Stimulated activated CD4-positive, alpha-beta T cell treated with anti-CD3 and anti-CD28 coated beads, Interleukin-15, amount 100 ng/mL, for 24 hours (primary cell): ENCODE data around the gene FAM50A.
"Not testable (repeated sequence)": the region's sequence is repeated elsewhere in the genome, so short reads cannot be mapped to it uniquely, and the experiment has no call there.

Experiments
- DNase-seq: peaks from one replicate; pipeline ENCODE4 v3.0.0-alpha.2; 2020

FAM50A gene

GRCh38 chrX:154443992-154444754, at the start of gene FAM50A:
Gene FAM50A (plus strand): TSS chrX:154444141. CDS start chrX:154444236, 95 bp downstream.
- peak; percentile 81 for DNase-seq

- DNase-seq = not testable (repeated sequence)
These were observed 47.6 kb upstream of the FAM50A start for GRCh38 chrX:154396363-154396762.

GRCh38 chrX:154396973-154397887, 46.7 kb upstream of the FAM50A start:
- peak; percentile 84 for DNase-seq

- peak; percentile 92 for DNase-seq
These were observed 45.9 kb upstream of the FAM50A start, which contains the start of gene RPL10 for GRCh38 chrX:154397888-154398667. Gene RPL10 (plus strand): TSS chrX:154398377. CDS start chrX:154398520, 143 bp downstream.

- DNase-seq = peak; percentile 81
These were observed 45.0 kb upstream of the FAM50A start for GRCh38 chrX:154398668-154399526.

GRCh38 chrX:154399527-154400368, 44.2 kb upstream of the FAM50A start:
- DNase-seq = peak; percentile 48

- DNase-seq = not testable (repeated sequence)
These were observed 43.5 kb upstream of the FAM50A start for GRCh38 chrX:154400369-154400817.

GRCh38 chrX:154401045-154401799, 42.7 kb upstream of the FAM50A start:
- DNase-seq = peak; percentile 52

GRCh38 chrX:154401918-154402621, 41.9 kb upstream of the FAM50A start:
- DNase-seq = peak; percentile 34

- peak; percentile 27 for DNase-seq
These were observed 41.3 kb upstream of the FAM50A start for GRCh38 chrX:154402622-154403127.

GRCh38 chrX:154403192-154403591, 40.7 kb upstream of the FAM50A start:
- DNase-seq = no peak

- DNase-seq = no peak
These were observed 40.1 kb upstream of the FAM50A start for GRCh38 chrX:154403858-154404257.

- DNase-seq = no peak
These were observed 39.2 kb upstream of the FAM50A start for GRCh38 chrX:154404625-154405192.

GRCh38 chrX:154408659-154409221, 35.2 kb upstream of the FAM50A start:
- no peak for DNase-seq

GRCh38 chrX:154409222-154409871, 34.6 kb upstream of the FAM50A start, which contains the start of gene DNASE1L1:
Gene DNASE1L1 (minus strand): TSS chrX:154409254. CDS start chrX:154405568, 3,686 bp downstream.
- DNase-seq = no peak

GRCh38 chrX:154411981-154412340, 32.0 kb upstream of the FAM50A start:
- peak; percentile 78 for DNase-seq

GRCh38 chrX:154412468-154412867, 31.5 kb upstream of the FAM50A start:
- peak; percentile 50 for DNase-seq

GRCh38 chrX:154413142-154413541, 30.8 kb upstream of the FAM50A start:
- no peak for DNase-seq
